Activated gamma-delta T cell treated with Interleukin-2 at 50 U/mL for 16 hours (primary cell): Measurements from ENCODE around the gene CASK.
A peak's percentile ranks its signal among the peaks of the same experiment; 100 is the strongest.
"Not testable (repeated sequence)": the region's sequence is repeated elsewhere in the genome, so short reads cannot be mapped to it uniquely, and the experiment has no call there.

Source experiments
- DNase-seq: peaks from one replicate; pipeline ENCODE4 v3.0.0-alpha.2; 2020

The CASK gene

DNA sequence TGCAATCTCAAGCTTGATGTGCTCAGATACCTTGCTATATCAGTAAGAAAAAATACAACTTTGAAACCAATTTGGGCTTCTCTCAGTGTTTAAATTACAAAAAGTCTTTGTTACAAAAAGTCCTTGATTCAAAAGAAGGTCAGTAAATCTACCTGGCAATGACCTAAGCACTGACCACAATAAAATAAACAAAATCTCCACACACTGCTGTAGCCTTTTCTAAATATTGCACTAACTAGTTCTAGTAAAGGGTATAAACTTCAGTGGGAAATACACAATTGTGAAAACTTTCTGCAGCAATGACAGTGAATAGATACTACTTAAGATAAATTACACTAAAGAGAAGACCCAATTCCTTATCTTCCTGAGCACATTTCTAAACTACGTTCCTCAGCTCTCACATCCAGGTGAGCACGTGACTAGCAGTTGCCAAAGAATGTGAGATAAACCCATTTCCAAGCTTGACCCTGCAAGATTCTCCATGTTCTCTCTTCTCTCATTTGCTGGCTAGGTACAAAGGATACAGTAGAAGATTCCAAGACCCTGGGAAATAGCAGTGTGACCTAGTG is 316.0 kb downstream of the CASK start:
- DNase-seq: no peak

DNA sequence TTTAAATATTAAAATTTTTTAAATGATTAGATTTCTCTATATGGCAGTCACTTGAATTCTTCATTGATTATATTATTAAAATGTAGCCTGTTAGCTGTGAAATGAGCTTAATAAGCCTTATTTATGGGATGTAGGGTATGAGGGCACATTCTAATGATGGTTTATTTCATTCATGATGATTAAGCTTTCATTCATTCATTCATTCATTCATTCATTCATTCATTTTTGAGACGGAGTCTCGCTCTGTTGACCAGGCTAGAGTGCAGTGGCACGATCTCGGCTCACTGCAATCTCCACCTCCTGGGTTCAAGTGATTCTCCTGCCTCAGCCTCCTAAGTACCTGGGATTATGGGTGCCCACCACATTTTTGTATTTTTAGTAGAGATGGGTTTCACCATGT is 317.3 kb downstream of the CASK start:
- not testable (repeated sequence) for DNase-seq

DNA sequence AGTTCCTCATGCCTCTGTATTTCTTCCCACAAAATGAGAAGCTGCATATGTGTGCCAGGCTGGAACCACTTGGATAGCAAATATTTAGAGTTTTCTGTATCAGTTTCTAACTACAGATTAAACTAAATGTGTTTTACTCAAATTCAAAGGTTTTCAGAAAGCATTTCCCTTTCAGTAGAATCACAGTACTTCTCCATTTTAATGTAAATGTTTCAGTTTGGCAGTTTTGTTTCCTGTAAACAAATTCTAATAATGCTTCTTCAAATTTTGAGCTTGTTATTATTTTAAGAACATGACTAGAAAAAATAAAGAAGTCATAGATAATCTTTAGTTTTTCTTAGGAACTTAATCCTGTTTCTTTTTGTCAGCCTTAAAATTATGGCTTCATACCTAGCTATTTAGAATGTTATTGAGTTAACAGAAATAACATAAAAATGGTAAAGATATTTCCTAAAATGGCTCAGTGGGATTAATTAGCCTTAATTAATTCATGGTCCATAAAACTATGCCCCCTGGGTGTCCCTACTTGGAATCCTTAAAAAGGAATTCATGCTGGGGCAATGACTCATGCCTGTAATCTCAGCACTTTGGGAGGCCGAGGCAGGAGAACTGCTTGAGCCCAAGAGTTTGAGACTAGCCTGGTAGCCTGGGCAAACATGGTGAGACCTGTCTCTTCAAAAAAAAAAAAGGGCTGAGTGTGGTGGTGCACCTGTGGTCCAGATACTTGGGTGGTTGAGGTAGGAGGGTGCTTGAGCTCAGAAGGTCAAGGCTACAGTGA is 318.4 kb downstream of the CASK start:
- DNase-seq: no peak

DNA sequence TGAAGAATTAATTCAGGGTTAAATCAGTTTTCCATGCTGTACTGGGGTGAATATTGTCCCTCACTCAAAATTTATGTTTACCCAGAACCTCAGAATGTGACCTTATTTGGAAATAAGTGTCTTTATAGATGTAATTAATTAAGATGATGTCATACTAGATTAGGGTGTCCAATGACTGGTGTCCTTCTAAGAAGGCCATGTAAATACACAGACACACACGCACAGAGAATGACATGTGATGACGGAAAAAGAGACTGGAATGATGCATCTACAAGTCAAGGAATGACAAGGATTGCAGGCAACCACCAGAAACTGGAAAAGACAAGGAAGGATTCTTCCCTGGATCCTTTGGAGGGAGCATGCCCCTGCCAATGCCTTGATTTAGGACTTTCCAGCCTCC is 319.2 kb downstream of the CASK start:
- no peak for DNase-seq

DNA sequence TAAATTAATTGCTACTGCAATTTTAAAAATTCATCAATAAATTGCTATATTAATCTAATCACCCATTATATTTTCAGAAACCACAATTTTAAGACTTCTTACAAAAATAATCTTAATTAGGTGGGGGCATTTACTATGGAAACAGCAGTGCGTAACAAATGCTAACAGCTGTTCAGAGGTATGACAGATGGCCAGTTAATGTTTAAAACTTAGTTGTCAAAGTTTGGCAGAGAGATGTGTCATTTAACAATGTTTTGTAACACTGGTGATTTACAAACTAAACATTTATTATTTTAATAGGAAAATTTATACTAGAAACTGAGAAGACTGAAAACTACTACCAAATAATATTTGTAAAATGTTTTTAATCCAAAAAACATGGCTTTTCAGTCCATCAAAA is 319.8 kb downstream of the CASK start:
- no peak for DNase-seq

DNA sequence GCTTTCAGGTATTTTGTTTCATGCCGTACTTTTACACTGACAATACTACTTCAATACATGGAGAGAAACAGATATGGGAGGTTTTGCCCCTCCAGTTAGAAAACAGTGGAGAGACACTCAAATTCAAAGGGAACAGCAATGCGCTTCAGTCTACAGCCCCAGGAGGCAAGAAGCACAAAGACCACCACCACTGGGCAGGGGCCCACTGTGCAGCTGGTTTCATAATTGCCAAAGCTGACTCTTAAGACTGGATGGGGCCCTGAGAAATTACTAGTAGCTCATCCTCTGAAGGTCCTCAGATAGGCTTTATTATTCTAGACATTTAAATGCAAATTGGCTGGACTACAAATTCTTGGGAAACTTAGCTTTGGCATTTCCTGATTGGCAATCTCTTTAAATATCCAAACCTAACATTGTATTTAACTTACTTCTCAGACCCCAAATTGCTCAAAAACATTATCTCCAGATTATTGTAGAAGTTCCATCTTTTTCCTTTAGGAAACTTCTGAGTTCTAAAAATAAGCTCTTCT is 320.5 kb downstream of the CASK start:
- DNase-seq: no peak

DNA sequence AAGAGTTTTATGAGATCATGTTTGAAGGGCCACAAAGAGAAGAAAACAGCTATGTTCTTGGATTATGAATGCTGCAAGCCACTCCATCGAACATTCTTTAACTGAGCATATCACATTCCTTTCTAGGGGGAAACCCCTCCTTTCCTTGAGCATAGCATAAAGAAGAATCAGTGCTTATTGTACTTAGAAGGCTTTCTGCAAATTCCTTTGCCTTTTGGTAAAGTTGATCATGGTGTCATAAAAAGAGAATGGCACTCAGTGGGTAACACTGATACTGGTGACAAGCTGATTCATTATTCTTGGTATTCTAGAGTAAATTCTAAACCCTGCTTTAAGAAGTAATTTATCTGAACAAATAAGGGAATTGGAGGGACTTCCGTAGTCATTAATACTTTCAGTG is 323.1 kb downstream of the CASK start:
- DNase-seq: no peak

DNA sequence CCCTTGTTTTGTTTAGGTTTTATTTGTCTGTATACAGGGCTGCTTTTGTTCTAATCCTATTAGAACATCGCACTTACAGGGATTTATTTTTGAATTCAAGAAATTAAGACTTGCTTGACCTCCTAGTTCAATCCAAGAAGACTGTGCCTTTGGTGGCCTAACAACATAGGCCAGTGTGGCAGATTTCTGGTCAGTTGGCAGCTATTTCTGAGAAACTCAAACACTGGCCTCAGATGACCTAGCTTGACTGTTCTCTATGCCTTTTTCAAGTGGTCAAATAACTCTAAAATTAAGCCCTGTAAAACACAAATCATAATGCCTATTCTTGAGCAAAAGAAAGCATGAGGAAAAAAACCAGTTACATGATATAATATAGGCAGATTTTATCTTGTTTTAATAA is 323.8 kb downstream of the CASK start:
- no peak for DNase-seq

DNA sequence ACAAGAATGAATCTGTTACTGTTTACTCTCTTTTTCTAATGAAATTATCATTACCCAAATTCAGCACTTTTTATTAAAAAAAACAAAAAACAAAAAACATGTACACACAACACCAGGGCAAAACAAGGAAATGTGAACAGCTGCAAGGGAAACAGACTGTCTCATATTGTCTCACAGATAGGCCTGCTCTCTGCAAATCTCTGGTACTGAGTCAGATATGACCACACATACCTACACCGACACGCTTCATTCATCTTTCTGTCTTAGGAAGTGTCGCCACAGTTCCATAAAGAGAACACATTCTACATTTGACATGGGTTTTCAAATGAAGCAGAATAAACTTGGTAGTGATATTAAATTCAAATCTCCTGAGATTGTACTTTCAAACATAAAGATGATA is 326.8 kb downstream of the CASK start:
- DNase-seq: no peak

DNA sequence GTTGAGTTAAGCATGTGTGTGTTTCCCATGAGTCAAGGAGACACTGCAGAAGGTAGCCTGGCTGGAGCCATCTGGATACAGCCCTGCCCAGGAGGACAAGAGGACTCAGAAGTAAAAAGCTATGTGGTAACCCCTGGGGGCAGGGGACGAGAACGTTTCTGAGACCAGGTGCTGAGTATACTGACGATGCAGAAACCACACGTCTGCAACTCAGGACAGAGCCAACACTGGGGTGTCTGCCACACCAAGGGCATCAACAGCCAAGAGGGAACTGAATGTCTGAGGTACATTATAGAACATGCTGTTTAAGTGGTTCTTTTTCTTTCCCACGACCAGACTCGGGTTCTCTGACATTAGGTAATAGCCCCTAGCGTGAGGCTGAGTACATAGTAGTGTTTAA is 328.7 kb downstream of the CASK start:
- no peak for DNase-seq

DNA sequence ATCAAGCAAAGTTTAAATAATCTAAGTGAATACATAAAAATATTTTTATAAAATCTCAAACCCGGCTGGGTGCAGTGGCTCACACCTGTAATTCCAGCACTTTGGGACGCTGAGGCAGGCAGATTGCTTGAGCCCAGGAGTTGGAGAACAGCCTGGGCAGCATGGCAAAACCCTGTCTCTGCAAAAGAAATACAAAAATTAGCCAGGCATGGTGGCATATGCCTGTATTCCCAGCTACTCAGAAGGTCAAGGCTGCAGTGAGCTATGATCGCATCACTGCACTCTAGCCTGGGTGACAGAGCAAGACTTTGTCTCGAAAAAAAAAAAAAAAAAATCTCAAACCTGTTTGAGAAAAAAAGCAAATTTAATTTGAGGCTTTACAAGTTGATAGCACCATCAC is 331.4 kb downstream of the CASK start:
- DNase-seq: no peak

DNA sequence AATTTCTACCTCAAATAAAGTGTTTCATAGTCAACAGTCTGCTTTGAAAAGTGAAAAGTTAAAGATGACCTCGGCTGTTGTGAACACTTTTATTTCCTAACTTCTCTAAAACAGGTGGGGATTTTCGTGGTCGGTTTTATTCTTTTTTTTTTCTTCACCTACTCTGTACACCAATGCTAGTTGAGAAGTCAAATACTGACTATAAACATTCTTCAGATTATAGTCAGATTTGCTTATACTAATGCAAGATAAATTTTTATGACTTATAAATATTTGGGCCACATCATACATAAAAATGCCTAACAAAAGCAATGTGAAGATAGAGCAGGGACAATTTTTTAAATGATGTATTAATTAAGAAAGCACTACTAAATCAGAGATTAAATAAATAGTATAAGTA is 332.7 kb downstream of the CASK start:
- DNase-seq: no peak

DNA sequence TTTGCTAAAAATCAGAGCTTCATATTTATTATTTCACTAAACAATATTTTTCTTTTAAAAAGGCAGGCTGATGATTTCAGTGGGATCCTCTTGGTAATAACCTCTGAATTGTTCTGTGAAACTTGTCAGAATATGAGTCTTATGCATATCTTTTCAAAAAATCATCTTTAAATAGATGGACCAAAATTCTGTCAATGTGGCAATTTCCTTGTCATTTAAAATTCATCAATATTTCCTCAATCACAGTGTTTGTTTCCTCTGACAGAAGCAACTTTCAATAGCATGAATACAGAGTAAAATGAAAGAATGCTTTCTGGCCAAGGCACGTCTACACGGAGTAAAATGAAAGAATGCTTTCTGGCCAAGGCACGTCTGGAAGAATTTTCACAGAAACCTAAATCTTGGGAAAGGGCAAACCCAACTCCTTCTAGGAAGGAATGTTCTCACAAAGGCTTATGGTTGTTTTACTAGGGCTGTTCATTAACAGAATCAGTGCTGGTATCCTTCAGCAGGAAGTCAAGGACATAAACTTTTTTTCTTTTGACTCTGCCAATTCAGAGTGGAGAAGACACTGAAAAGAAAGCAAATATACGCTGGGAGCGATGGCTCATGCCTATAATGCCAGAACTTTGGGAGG is 333.6 kb downstream of the CASK start:
- DNase-seq: no peak

DNA sequence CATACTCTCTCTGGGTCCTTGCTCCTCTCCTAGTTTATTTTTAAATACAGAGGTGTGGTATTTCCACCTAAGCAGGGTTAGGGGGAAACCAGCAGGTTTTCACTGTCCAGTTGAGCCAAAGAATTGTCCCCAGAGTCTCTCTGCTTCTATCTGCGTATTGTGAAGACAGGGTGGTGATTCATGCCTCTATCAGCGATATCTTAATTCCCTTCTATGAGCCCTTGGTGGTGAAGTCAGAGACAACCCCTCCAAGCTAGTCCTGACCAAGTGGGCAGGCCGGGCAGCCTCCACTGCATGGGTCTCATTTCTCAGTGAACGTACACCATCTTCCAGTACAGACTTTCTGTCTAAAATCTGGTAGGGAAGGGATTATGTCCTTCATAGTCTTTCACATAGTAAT is 335.1 kb downstream of the CASK start:
- no peak for DNase-seq

DNA sequence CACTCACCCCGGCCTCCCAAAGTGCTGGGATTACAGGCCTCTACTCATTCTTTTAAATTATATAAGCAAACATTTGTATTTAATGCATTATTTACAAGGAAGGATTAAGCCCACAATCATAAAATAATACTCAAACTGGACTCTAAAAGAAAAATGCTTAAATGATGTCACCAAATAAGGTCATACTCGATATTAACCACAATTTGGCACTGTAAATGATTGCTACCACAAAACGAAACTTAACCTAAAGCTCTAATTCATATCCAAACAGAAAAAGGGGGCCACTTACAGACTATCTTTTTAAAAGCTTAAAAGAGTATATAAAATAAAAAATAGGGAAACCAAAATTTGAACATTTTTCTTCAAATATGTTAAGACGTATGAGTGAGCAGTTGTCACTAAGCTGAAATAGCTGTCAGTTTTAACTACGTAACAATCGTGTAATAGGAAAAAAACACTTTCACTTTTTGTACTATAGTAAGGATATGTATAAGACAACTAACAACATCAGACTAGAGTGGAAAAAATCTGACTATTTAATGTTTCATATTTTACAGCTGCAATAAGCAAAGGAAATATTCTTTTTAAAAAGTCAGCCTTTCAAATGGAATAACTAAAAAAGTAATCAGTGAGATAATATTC is 342.8 kb downstream of the CASK start:
- DNase-seq: no peak

DNA sequence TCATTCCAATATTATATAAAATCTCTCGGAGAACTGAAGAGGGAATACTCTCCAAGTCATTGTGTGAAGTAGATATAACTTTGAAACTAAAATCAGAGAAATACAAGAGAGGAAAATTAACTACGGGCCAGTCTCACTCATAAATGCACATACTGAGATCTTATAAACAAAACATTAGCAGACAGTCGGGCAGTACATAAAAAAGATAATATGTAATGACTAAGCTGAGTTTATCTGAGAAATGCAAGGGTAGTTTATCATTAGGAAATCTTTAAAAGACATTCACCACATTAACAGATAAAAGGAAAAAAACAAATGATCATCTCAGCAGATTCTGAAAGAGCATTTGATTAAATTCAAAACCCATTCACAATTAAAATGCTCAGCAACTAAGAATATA is 359.5 kb downstream of the CASK start:
- DNase-seq: no peak

DNA sequence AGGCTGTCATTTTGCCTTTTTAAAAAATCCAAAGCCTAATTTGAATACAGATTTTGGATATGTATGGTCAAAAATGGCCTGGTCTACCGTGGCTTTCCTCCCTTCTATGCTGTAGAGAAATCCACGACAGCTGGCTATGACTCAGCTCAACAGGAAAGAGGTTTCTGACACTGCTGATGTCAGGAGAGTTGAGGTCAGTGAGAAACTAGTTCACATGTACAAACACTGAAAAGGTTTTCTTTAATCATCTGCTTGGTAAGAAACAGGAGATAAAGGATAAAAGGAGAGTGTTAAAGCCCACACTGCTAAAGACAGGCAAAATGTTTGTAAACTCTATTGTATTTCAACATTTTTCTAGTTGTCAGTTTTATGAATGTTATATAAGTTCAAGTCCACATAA is 362.3 kb downstream of the CASK start:
- DNase-seq: peak; percentile 17

DNA sequence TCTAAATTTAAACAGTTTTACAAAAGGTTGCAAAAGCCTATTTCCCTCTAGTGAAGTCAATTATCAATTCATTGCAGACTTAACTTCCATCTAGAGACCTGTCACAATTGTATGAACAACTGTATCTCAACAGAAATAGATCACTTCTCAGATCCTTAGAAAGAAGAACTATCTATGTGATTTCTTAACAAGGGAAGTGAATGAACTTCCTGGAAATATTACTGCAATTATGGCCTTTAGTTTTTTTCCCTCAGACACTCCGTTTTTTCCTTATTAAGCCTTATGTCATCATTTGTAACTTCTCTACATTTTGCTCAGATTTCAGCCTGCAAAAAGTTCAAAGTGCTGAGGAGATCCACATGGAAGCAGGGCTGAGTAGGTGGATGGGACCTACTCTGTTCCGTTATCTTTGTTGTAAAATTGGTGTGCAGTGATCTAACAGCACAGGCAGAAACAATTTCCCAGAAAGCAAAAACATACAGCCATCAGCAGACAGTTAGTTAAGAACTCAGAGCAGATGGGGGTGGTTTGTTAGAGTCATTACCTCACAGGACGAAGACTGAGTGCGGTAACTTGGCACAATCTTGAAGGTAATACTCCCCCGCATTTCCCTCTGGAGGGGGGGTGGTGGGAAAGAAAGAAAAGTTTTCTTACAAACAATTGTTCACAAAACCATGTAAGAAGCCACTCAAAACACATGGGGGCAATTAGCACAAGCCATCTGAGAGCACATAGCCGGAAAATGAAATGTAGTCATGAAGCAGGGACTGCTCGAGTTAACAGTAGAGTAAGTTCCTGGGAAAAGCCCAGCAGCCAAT is 363.9 kb downstream of the CASK start:
- DNase-seq: no peak

DNA sequence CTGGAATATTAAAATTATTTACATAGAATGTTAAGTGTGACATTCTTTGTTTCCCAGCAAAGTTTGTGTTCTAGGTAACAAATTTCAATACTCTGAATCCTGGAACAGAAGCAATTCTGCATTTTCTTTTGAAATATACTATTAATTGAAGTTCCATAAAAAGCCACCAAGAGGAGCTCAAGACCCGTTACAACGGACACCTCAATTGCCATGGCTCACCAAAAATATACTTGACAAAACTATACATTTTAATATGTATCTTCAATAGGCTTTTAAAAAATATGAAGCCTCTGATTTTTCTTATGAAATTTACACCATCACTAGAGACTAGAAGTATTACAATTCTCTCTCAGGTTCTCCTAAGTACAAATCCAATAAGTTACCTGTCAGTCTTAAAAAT is 364.8 kb downstream of the CASK start:
- DNase-seq: no peak

DNA sequence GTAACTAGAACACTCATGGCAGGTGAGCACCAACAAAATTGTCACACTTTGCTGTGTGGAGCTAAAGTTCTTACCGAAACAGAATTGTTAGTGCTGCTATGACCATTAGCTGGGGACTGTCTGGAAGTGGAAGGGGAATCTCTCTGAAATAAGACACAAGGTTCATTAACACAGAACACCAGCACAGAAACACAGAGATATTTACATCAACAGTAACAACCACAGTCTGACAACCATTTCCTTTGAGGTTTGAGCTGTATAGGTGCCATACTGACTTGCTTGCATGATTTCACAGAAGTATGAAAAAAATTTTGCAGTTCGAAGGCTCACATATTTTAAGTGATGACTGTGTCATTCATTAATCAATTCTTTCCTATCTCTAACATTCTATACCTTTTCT is 366.4 kb downstream of the CASK start:
- no peak for DNase-seq

DNA sequence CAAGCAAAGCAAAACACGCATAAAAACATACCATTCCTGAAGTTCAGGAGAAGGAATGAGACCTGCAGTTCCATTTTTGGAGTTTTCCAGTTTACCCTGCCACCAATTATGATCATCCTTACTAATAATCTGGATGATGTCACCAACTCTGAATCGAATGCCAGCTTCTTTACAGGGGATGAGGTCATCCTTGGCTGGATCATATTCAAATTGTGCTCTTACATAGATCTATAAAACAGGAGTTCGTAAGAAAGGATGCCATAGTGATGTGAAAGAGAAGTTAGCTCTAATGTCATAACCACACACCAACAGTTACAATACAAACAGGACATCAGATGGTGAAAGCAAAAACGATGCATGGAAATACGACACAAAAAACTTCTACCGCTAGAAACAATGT is 369.7 kb downstream of the CASK start:
- DNase-seq: no peak

DNA sequence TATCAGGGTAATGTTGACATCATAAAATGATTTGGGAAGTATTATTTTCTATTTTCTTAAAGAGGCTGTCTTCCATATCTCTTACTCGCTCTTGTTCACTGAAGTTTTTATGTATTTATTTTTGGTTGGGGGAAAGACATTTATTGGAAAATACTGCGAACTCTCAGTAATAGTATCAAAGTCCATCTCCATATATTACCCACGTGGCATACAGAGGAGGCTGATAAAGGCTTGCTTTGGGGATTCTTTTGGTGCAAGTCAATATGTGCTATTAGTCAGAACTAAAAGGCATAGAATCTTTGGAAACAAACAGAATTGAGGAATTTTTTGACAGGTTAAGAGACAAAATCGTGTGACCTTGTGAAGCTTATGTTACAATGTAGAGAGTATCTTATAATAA is 374.9 kb downstream of the CASK start:
- DNase-seq: no peak

DNA sequence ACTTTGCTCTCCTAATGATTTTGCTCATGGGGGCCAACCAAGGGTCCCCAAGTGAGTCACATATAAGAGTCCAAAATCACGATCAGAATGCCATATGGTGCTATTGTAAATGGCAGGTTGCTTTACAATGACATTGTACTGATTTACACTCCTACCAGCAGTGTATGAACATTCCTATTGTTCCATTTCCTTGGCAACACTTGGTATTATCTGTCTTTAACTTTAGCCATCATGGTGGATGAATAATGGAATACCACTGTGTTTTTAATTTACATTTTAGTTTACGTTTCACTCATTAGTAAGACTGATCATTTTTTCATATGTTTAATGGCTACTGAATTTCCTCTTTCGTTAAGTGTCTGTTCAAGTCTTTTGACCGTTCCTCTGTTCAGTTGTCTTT is 379.7 kb downstream of the CASK start:
- DNase-seq: no peak
